Endothelial cell of umbilical vein (primary cell): ENCODE measurements around the gene IRF1. TPM values are rescaled to one million over a fixed set of nuclear protein-coding genes. Genes with fewer than 3 reads are reported as not detected.
A peak's percentile ranks its signal among the peaks of the same experiment; 100 is the strongest.

Experiments used
- BruUV-seq: library from RNA; stranded (reverse); fragments of 400-500 nt; replicated peaks from 2 replicates; lab custom pipeline; 2021; lab: Mats Ljungman, UMichigan
- CTCF ChIA-PET: fragments of 300-600, 350-600 bp; sonication (Branson Sonifier 250); formaldehyde crosslinking; loops from one replicate; lab custom pipeline; 2021; ENCODE audit warnings: antibody characterized with exemption, inconsistent platforms; lab: Charles Lee
- POLR2A ChIA-PET: fragments of 300-600, 350-600 bp; sonication (Branson Sonifier 250); formaldehyde crosslinking; loops from one replicate; lab custom pipeline; 2021; ENCODE audit warnings: antibody characterized with exemption, inconsistent platforms; lab: Charles Lee
- DNase-seq: peaks from one replicate; pipeline ENCODE4 v3.0.0-alpha.2; 2011; ENCODE audit warnings: low read depth, low spot score
- FAIRE-seq: peaks from 2 replicates; lab custom pipeline; 2011; peaks lifted over from hg19 to GRCh38; lab: Jason Lieb, UNC
- H2AFZ ChIP-seq: 2 replicates; pipeline ENCODE4 v1.6.0; 2012; ENCODE audit warnings: low read depth, low read length, control low read depth, inconsistent platforms
- H3K27ac ChIP-seq: 2 replicates; pipeline ENCODE4 v1.5.1; 2011; ENCODE audit warnings: low read depth, mild to moderate bottlenecking, control low read depth, low read length, moderate library complexity; ENCODE audit not compliant: insufficient read depth
- H3K27me3 ChIP-seq, 2 experiments: 2 replicates each; pipeline versions ENCODE4 v1.6.0 to v1.6.1; 2011; ENCODE audit warnings: low read length in 2 of 2, mixed read lengths in 1 of 2; ENCODE audit not compliant: control insufficient read depth in 2 of 2, insufficient read depth in 2 of 2
- H3K36me3 ChIP-seq, 2 experiments: 2 replicates in 1 of 2; 3 replicates in 1 of 2; pipeline ENCODE4 v1.5.1; 2011; ENCODE audit warnings: low read length in 2 of 2, mild to moderate bottlenecking in 1 of 2, moderate library complexity in 1 of 2; ENCODE audit not compliant: control insufficient read depth in 2 of 2, insufficient read depth in 2 of 2; ENCODE audit errors: extremely low read depth in 1 of 2
- H3K4me1 ChIP-seq: 3 replicates; pipeline ENCODE4 v1.5.1; 2011; ENCODE audit warnings: mild to moderate bottlenecking, low read length; ENCODE audit not compliant: control insufficient read depth, insufficient read depth; ENCODE audit errors: extremely low read depth
- H3K4me2 ChIP-seq: 2 replicates; pipeline ENCODE4 v1.6.1; 2011; ENCODE audit warnings: low read length, control low read depth, mixed read lengths; ENCODE audit not compliant: insufficient read depth
- H3K4me3 ChIP-seq, 3 experiments: fragments of 200-600 bp in 1 of 3; sonication (generic), shearing (Covaris generic) in 1 of 3; replicated peaks in 1 of 3; 2 replicates each; pipeline ENCODE4 v1.5.1; 2011 to 2016; ENCODE audit warnings: control low read depth in 3 of 3, low read length in 3 of 3, mild to moderate bottlenecking in 2 of 3, inconsistent platforms in 1 of 3, low read depth in 1 of 3, moderate library complexity in 1 of 3; ENCODE audit not compliant: insufficient read depth in 1 of 3
- H3K79me2 ChIP-seq: 2 replicates; pipeline ENCODE4 v1.6.0; 2012; ENCODE audit warnings: low read length, inconsistent platforms; ENCODE audit not compliant: control insufficient read depth, insufficient read depth
- H3K9ac ChIP-seq: replicated peaks from 2 replicates; pipeline ENCODE3; 2011; ENCODE audit warnings: low read length, control low read depth; ENCODE audit not compliant: insufficient read depth; ENCODE audit errors: extremely low read depth
- H3K9me1 ChIP-seq: replicated peaks from 3 replicates; pipeline ENCODE4 v1.6.0; 2011; ENCODE audit warnings: mild to moderate bottlenecking, low read length; ENCODE audit not compliant: control insufficient read depth, insufficient read depth; ENCODE audit errors: extremely low read depth
- H3K9me3 ChIP-seq: replicated peaks from 2 replicates; pipeline ENCODE4 v1.5.1; 2012; ENCODE audit warnings: low read length, inconsistent platforms; ENCODE audit not compliant: control insufficient read depth, insufficient read depth
- H4K20me1 ChIP-seq: replicated peaks from 2 replicates; pipeline ENCODE3; 2011; ENCODE audit warnings: mild to moderate bottlenecking, low read length; ENCODE audit not compliant: control insufficient read depth, insufficient read depth; ENCODE audit errors: extremely low read depth
- CTCF ChIP-seq, 2 donors: IDR thresholded peaks; 1 replicate in 1 of 2; 2 replicates in 1 of 2; pipeline ENCODE4 v1.5.1; 2011; ENCODE audit warnings: low read length in 2 of 2, mild to moderate bottlenecking in 2 of 2, moderate library complexity in 2 of 2, control low read depth in 1 of 2, inconsistent platforms in 1 of 2, low read depth in 1 of 2; ENCODE audit not compliant: insufficient read depth in 1 of 2; ENCODE audit errors: extremely low read depth in 1 of 2
- MYC ChIP-seq: IDR thresholded peaks from one replicate; pipeline ENCODE4 v1.6.1; 2011; ENCODE audit warnings: mild to moderate bottlenecking, low read depth, low read length
- dilution Hi-C: fragments of 300-500 bp; cut with MboI; formaldehyde crosslinking; loops from one replicate; pipeline ENCODE4 v1.15.0; 2019; ENCODE audit warnings: low sequenced_read_pairs; ENCODE audit not compliant: extremely low pct_ligation_motif_present
- intact Hi-C: fragments of 100-400 bp; cut with micrococcal nuclease; formaldehyde crosslinking; loops from one replicate; pipeline ENCODE4 v1.10.0; 2022
- polyA plus RNA-seq, 4 experiments: library from polyadenylated mRNA; depleted of rRNA in 3 of 4; stranded (reverse) in 3 of 4; unstranded in 1 of 4; fragments of >200 nt; gene quantifications; 2 replicates each; pipeline versions ENCODE4 v1.2.1 to v1.2.3, GENCODE V29; 2011 to 2012; ENCODE audit warnings: missing spikeins in 1 of 4
- total RNA-seq: library from RNA; stranded (reverse); gene quantifications from 2 replicates; pipeline ENCODE4 v1.2.3, GENCODE V29; 2021
- TF ChIP-seq, protein P1 (sequence below): IDR thresholded peaks from 2 replicates; pipeline ENCODE4 v1.6.1; 2011; ENCODE audit not compliant: insufficient read depth, insufficient read length

IRF1 gene
- total and polyA plus RNA-seq, 2 donors (not counting 3 experiments of a cell fraction or from before 2014, with no cell fraction given): 12.3 to 28.0 TPM

DNA sequence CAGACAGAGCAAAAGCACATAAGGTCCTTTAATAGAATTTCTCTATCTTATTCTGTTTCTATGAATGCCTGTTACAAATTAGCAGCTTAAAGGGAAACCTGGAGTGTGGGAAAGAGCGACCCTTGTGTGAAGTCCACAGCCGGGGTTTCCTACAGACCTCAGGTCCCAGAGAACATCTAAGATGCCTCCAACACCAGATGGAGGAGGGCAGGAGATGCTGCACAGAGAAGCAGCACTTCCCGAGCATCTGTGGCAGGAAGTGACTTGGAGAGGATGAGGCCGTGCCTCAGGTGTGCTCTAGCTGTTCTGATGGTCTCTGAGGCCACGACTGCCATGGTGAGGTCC, 26.8 kb downstream of the IRF1 start:
- H3K27ac ChIP-seq: no peak overlapping the region

More for the DNA sequence above, 26.8 kb downstream of the IRF1 start:
- BruUV-seq: no TSS peak
- ChIA-PET POLR2A (no interaction called here), CTCF (interaction anchor here (1.3 to 3.6 kb wide), 12 partner anchors 9 to 76 kb away, joined by 4 to 23 read pairs (median 6); no protein-coding TSS in a partner anchor)
- H3K4me3 ChIP-seq: no peak overlapping the region
- H3K27me3 ChIP-seq: no peaks in the 10 kb centered on the region
- no peaks in the 10 kb centered on the region for H3K79me2 ChIP-seq
- intact Hi-C loops: loop anchor here (1.0 kb wide), 2 partner anchors 7 to 74 kb away; no protein-coding TSS in a partner anchor
- TF ChIP-seq CTCF (IDR thresholded peaks at IDR 0.05; ENCODE audit: extremely low read depth in 1 of 2, insufficient read depth in 1 of 2, low read depth in 1 of 2, low read length in 2 of 2): no peak
- TF ChIP-seq, protein P1, sequence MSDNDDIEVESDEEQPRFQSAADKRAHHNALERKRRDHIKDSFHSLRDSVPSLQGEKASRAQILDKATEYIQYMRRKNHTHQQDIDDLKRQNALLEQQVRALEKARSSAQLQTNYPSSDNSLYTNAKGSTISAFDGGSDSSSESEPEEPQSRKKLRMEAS: no peak
- TF ChIP-seq MYC: no peak
- H3K9me3 ChIP-seq: no peaks in the 10 kb centered on the region
- peak overlapping the region; percentile 72 for H2AFZ ChIP-seq
- no peak overlapping the region for H3K9ac ChIP-seq
- H3K36me3 ChIP-seq: no peaks in the 10 kb centered on the region
- no peak for FAIRE-seq
- H4K20me1 ChIP-seq: no peaks in the 10 kb centered on the region
- H3K9me1 ChIP-seq: no peaks in the 10 kb centered on the region
- no peak overlapping the region for H3K4me2 ChIP-seq
- dilution Hi-C loops: no loop called here
- DNase-seq: no peak
- H3K4me1 ChIP-seq: peaks cover 31% of the 10 kb centered on the region
